MCF 10A (cell line): ENCODE measurements around the gene PCSK6. TPM values are rescaled to one million over a fixed set of nuclear protein-coding genes. Genes with fewer than 3 reads are reported as not detected.

Experiments used
- BruUV-seq: library from RNA; stranded (reverse); fragments of 400-500 nt; replicated peaks from 2 replicates; lab custom pipeline; 2021; lab: Mats Ljungman, UMichigan
- CTCF ChIA-PET: fragments of 300-600 bp; sonication (Branson Sonifier 250); formaldehyde crosslinking; extraction: SDS; loops from one replicate; lab custom pipeline; 2021; ENCODE audit warnings: antibody characterized with exemption, inconsistent platforms; lab: Yijun Ruan, JAX
- POLR2A ChIA-PET: fragments of 300-600, 350-650 bp; sonication (Branson Sonifier 250); formaldehyde crosslinking; extraction: SDS; loops from one replicate; lab custom pipeline; 2020; ENCODE audit warnings: antibody characterized with exemption, inconsistent platforms; lab: Yijun Ruan, JAX
- DNase-seq: peaks from one replicate; pipeline ENCODE4 v3.0.0-alpha.2; 2018; ENCODE audit not compliant: unreplicated experiment
- H3K27ac Mint-ChIP-seq: one replicate; pipeline ENCODE4 v1.8.0; 2022; ENCODE audit warnings: mild to moderate bottlenecking, low read depth, mixed read lengths; ENCODE audit not compliant: unreplicated experiment
- H3K27me3 Mint-ChIP-seq: one replicate; pipeline ENCODE4 v1.8.0; 2022; ENCODE audit warnings: mixed read lengths; ENCODE audit not compliant: insufficient read depth, unreplicated experiment
- H3K36me3 Mint-ChIP-seq: one replicate; pipeline ENCODE4 v1.8.0; 2022; ENCODE audit warnings: mild to moderate bottlenecking, moderate library complexity, mixed read lengths; ENCODE audit not compliant: insufficient read depth, unreplicated experiment
- H3K4me1 Mint-ChIP-seq: one replicate; pipeline ENCODE4 v1.8.0; 2022; ENCODE audit warnings: mixed read lengths; ENCODE audit not compliant: insufficient read depth, unreplicated experiment
- H3K4me3 Mint-ChIP-seq: one replicate; pipeline ENCODE4 v1.8.0; 2022; ENCODE audit warnings: mild to moderate bottlenecking, moderate library complexity, mixed read lengths; ENCODE audit not compliant: unreplicated experiment
- H3K9me3 Mint-ChIP-seq: one replicate; pipeline ENCODE4 v1.8.0; 2022; ENCODE audit warnings: mixed read lengths; ENCODE audit not compliant: unreplicated experiment
- intact Hi-C: fragments of 100-400 bp; cut with micrococcal nuclease; formaldehyde crosslinking; loops from 2 replicates; pipeline ENCODE4 v1.14.1; 2022
- total RNA-seq: library from RNA; stranded (reverse); gene quantifications from 2 replicates; pipeline ENCODE4 v1.2.3, GENCODE V29; 2022
- TF ChIP-seq, protein P1 (sequence below): fragments of 200-600 bp; IDR thresholded peaks from one replicate; pipeline ENCODE4 v1.8.0; 2022; ENCODE audit warnings: antibody characterized with exemption, mild to moderate bottlenecking; ENCODE audit not compliant: unreplicated experiment

PCSK6 gene
- total RNA-seq, 1 experiment from 2014 or later = 30.8 TPM

DNA sequence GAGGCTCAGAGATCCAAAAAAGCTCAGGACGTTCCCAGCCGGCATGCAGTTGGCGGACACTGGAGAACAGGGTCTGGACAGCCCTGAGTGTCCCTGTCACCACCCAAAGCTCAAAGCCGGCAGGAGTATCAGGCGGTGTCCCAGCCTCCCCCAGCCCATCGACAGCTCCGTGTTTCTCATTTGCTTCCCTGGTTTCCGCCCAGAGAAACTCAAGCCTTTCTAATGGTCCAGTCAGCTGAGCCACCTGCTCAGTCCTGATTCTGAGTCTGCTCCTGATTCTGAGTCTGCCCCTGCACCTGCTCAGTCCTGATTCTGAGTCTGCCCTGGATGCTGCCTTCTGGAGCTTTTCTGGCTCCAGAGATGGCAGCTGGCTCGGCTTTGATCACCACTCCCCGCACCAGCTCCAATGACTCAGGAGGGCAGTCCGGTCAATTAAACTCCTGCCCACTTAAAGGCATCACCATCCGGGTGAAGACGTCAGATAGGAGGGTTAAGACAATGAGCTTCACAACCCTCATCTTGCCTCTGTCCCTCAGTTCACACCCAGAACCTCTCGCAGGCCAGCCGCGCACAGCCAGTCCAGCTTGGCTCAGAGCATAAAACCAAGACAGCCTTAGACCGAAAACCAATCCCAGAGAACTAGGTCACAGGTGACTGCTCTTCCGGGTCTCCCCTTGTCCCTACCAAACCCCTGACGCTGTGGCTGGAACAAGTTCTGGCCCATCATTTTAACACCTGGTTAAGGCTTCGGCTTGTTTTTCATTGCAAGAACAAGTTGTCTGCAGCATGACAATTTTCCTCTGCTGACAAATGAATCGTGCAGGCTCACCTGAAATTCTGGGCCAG lies 6.8 kb downstream of the PCSK6 start:
- intact Hi-C loops = no loop called here
- Mint-ChIP-seq H3K4me1 (peaks cover 16% of the 10 kb centered on the region), H3K9me3 (no peaks in the 10 kb centered on the region), H3K27me3 (no peaks in the 10 kb centered on the region), H3K4me3 (no peak overlapping the region), H3K36me3 (peaks cover 18% of the 10 kb centered on the region), H3K27ac (no peak overlapping the region)
- TF ChIP-seq, protein P1, sequence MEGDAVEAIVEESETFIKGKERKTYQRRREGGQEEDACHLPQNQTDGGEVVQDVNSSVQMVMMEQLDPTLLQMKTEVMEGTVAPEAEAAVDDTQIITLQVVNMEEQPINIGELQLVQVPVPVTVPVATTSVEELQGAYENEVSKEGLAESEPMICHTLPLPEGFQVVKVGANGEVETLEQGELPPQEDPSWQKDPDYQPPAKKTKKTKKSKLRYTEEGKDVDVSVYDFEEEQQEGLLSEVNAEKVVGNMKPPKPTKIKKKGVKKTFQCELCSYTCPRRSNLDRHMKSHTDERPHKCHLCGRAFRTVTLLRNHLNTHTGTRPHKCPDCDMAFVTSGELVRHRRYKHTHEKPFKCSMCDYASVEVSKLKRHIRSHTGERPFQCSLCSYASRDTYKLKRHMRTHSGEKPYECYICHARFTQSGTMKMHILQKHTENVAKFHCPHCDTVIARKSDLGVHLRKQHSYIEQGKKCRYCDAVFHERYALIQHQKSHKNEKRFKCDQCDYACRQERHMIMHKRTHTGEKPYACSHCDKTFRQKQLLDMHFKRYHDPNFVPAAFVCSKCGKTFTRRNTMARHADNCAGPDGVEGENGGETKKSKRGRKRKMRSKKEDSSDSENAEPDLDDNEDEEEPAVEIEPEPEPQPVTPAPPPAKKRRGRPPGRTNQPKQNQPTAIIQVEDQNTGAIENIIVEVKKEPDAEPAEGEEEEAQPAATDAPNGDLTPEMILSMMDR = no peak
- CTCF ChIA-PET = interaction anchor here (0.5 to 1.1 kb wide), 4 partner anchors 8 to 178 kb away, joined by 3 to 7 read pairs (median 3); no protein-coding TSS in a partner anchor
- no peak for DNase-seq
- BruUV-seq = no TSS peak
- POLR2A ChIA-PET = interaction anchor here (0.8 to 1.0 kb wide), 2 partner anchors 10 to 189 kb away, joined by 3 read pairs; no protein-coding TSS in a partner anchor

DNA sequence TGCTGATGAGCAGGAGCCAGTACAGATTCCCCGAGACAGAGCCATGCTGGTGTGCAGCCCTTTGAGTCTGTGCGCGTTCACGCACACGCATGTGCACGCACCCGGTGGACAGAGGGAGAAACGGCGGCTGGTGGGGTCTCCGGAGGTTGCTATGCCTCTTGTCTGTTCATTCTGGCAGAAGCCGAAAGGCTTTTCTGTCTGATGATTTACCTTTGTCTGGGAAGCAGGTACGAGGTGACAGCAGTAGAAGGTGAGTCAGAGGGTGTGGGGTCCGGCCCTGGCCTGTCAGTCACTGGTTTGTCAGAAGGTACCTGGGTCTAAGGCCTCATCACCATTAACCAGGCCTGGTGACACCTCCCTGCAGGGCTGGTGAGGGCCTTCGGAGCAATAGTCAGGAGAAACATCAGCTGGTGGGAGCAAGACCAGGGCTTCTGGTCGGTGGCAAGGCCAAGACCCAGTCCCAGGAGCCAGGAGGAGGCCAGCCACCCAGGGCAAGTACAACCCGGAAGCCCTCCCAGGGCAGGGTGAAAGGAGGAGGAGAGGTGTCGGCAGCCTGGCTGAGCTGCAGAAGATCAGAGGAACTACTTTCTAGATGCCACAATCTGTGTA lies 7.5 kb downstream of the PCSK6 start:
- H3K36me3 Mint-ChIP-seq = peaks cover 18% of the 10 kb centered on the region
- H3K9me3 Mint-ChIP-seq = no peaks in the 10 kb centered on the region
- no peaks in the 10 kb centered on the region for H3K27me3 Mint-ChIP-seq
- H3K27ac Mint-ChIP-seq = no peak overlapping the region
- no TSS peak for BruUV-seq
- H3K4me3 Mint-ChIP-seq = no peak overlapping the region
- TF ChIP-seq, protein P1 = no peak
- intact Hi-C loops = no loop called here
- peaks cover 16% of the 10 kb centered on the region for H3K4me1 Mint-ChIP-seq
- DNase-seq = no peak
- ChIA-PET CTCF (interaction anchor here (1.1 kb wide), 1 partner anchor 25 kb away, joined by 3 read pairs; no protein-coding TSS in a partner anchor), POLR2A (interaction anchor here (1.0 kb wide), 1 partner anchor 189 kb away, joined by 3 read pairs; no protein-coding TSS in a partner anchor)

DNA sequence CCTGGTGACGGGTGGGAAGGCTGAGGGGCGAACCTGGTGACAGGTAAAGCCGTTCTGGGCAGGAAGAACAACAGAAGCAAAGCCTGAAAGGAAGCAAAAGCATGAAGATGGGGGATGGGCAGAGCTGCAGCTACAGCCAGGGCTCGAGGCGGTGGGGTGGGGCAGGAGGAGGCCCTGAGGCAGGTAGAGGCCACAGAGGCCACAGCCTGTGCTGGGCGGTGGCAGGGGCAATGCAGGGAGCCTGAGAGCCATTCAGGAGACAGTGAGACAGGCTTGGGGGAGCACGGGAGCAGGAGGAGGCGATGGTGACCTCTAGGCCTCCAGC lies 8.2 kb downstream of the PCSK6 start:
- DNase-seq = no peak
- intact Hi-C loops = no loop called here
- POLR2A ChIA-PET = no interaction called here
- peaks cover 16% of the 10 kb centered on the region for H3K36me3 Mint-ChIP-seq
- H3K9me3 Mint-ChIP-seq = no peaks in the 10 kb centered on the region
- no peak overlapping the region for H3K4me3 Mint-ChIP-seq
- BruUV-seq = no TSS peak
- H3K4me1 Mint-ChIP-seq = peaks cover 16% of the 10 kb centered on the region
- no peak overlapping the region for H3K27ac Mint-ChIP-seq
- no peaks in the 10 kb centered on the region for H3K27me3 Mint-ChIP-seq
- CTCF ChIA-PET = no interaction called here
- TF ChIP-seq, protein P1 = no peak
